DOHH2 (cell line): Measurements from ENCODE around the gene COL23A1.

Experiments used
- EZH2phosphoT487 ChIP-seq: fragments of 200-600 bp; sonication (generic); IDR thresholded peaks from 2 replicates; pipeline ENCODE4 v1.6.1; 2017; ENCODE audit warnings: borderline replicate concordance, mild to moderate bottlenecking, antibody characterized with exemption, low read length, moderate library complexity, mixed read lengths
- TF ChIP-seq, protein P1 (sequence below): fragments of 200-600 bp; sonication (generic); IDR thresholded peaks from one replicate; pipeline ENCODE4 v1.5.1; 2014; ENCODE audit warnings: antibody characterized with exemption, mild to moderate bottlenecking, low read depth, low read length; ENCODE audit not compliant: poor library complexity, severe bottlenecking

- TF ChIP-seq, protein P1, sequence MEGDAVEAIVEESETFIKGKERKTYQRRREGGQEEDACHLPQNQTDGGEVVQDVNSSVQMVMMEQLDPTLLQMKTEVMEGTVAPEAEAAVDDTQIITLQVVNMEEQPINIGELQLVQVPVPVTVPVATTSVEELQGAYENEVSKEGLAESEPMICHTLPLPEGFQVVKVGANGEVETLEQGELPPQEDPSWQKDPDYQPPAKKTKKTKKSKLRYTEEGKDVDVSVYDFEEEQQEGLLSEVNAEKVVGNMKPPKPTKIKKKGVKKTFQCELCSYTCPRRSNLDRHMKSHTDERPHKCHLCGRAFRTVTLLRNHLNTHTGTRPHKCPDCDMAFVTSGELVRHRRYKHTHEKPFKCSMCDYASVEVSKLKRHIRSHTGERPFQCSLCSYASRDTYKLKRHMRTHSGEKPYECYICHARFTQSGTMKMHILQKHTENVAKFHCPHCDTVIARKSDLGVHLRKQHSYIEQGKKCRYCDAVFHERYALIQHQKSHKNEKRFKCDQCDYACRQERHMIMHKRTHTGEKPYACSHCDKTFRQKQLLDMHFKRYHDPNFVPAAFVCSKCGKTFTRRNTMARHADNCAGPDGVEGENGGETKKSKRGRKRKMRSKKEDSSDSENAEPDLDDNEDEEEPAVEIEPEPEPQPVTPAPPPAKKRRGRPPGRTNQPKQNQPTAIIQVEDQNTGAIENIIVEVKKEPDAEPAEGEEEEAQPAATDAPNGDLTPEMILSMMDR: no peak
- no peak for TF ChIP-seq EZH2phosphoT487
These were observed 69.3 kb downstream of the COL23A1 start for GRCh38 chr5:178520851-178521250.
